Measurements from ENCODE around the gene PPA2.

PPA2 gene

GRCh38 chr4:105473324-105474098, at the start of gene PPA2:
PPA2 (minus strand) TSS chr4:105474062; CDS start chr4:105474050, 12 bp downstream.
- Histone ChIP-seq H3K4me3 (peak within 1 kb of the TSS; percentile 84), H3K27ac (peak within 1 kb of the TSS; percentile 97 to 98)
- TF ChIP-seq CTCF (IDR thresholded peaks at IDR 0.05) = no peak
- peak; percentile 93 for DNase-seq (ENCODE audit: low spot score)

- no peak overlapping the region for H3K4me3 ChIP-seq
- no peak for DNase-seq (ENCODE audit: low spot score)
- peak; percentile 49 for TF ChIP-seq CTCF (IDR thresholded peaks at IDR 0.05)
- no peak overlapping the region for H3K27ac ChIP-seq
These were observed 47.2 kb upstream of the PPA2 start for GRCh38 chr4:105520819-105521790.

- no peak overlapping the region for H3K27ac ChIP-seq
- DNase-seq (ENCODE audit: low spot score) = no peak
- no peak overlapping the region for H3K4me3 ChIP-seq
- TF ChIP-seq CTCF (IDR thresholded peaks at IDR 0.05) = no peak
These were observed 36.4 kb upstream of the PPA2 start for GRCh38 chr4:105510245-105510644.

- no peak for DNase-seq (ENCODE audit: low spot score)
- Histone ChIP-seq H3K27ac (no peak overlapping the region), H3K4me3 (no peak overlapping the region)
- no peak for TF ChIP-seq CTCF (IDR thresholded peaks at IDR 0.05)
These were observed 35.9 kb upstream of the PPA2 start for GRCh38 chr4:105509714-105510113.

GRCh38 chr4:105509291-105509690, 35.4 kb upstream of the PPA2 start:
- Histone ChIP-seq H3K4me3 (no peak overlapping the region), H3K27ac (no peak overlapping the region)
- DNase-seq (ENCODE audit: low spot score) = no peak
- TF ChIP-seq CTCF (IDR thresholded peaks at IDR 0.05) = no peak

GRCh38 chr4:105504744-105505143, 30.9 kb upstream of the PPA2 start:
- TF ChIP-seq CTCF (IDR thresholded peaks at IDR 0.05) = no peak

More at GRCh38 chr4:105504744-105505143, 30.9 kb upstream of the PPA2 start:
- DNase-seq (ENCODE audit: low spot score) = no peak
- no peak overlapping the region for H3K27ac ChIP-seq
- H3K4me3 ChIP-seq = no peak overlapping the region
